Measurements from ENCODE around the gene DCST2.
A peak's percentile ranks its signal among the peaks of the same experiment; 100 is the strongest.

DCST2 gene

DNA sequence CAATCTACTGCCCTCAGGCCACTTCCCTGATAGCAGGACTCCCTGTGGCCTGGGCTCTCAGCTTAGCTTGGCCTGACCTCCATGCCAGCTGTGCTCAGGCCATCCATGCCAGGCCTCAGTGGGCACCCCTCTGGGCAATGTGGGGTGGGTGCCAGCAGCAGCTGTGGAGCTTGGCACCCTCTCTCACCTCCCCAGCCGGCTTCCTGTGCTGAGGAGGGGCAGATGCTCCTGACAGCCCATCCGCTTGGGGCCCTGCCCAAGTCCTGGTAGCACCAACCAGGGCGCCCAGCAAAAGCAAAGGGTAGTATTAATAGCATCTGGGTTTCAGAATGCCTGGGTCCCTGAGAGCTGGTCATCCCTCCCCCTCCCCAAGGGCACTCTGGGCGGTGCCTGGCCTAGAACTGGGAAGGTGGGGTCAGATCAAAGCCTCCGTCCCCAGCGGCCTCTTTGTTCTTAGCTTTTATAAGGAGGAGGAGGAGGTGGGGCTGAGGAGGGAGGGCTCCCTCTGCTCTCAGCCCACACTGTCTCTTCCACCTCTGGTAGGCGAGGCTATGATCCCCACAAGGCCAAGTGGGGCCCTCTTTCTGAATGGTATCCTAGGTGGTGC lies 36.1 kb upstream of the DCST2 start:
- no peak for DNase-seq

DNA sequence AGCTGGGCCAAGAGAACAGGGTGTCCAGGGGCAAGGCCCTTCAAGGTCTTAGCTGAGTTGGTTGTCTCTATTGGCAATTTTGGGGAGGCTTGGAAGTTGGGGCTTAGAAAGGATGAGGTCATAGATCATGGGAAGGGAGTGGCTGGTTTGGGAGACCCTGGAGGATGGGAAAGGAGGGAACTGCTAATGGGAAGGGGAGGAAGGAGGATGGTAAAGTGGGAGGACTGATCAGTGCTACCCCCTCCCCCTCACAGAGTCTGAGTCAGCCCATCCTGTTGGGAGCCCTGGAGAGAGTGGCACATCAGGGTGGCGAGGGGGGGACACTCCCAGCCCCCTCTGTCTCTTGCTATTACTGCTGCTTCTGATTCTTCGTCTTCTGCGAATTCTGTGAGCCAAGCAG lies 35.0 kb upstream of the DCST2 start:
- DNase-seq = no peak

DNA sequence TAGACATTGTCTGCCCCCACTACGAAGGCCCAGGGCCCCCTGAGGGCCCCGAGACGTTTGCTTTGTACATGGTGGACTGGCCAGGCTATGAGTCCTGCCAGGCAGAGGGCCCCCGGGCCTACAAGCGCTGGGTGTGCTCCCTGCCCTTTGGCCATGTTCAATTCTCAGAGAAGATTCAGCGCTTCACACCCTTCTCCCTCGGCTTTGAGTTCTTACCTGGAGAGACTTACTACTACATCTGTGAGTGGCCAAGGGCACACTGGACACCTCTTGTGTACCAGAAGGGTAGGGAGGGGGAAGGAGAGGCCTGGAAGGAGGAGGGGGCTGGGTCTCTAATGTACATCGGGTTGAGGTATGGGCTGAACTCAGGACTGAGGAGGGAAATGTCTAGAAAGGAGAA lies 33.2 kb upstream of the DCST2 start:
- DNase-seq = no peak

- DNase-seq = no peak
These were observed 31.4 kb upstream of the DCST2 start for GRCh38 chr1:155064832-155065429.

DNA sequence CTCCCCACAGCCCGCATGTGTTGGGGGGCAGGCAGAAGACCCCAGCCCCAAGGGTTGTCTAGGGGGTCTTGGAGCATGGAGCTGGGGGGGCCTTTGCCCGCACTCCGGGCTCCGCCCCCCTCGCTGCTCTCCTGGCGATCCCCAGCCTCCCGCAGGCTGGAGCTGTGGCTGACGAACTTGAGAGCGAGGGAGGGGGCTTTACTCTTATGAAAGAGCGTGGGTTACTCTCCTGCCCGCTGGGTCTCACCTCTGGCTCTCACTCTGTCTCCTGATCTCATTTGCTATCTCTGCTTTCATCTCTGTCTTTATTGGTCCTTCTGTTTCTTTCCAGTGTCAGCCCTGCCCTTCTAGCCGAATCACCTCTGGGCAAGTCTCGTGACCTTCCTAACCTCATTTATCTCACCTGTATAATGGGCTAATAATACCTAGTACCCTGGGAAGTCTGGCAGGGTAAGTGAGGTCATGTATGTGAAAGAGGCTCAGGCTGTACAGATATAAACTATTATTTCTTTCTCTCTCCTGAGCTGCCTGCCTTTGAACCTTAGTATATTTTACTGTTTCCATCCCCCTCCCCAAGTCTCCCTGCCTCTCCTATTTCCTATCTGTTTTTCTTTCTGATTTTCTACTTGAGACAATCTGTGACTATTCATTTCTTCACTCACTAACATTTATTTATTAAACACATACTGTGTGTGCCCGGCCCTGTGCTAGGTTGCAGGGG lies 30.7 kb upstream of the DCST2 start:
- DNase-seq = peak; percentile 21

DNA sequence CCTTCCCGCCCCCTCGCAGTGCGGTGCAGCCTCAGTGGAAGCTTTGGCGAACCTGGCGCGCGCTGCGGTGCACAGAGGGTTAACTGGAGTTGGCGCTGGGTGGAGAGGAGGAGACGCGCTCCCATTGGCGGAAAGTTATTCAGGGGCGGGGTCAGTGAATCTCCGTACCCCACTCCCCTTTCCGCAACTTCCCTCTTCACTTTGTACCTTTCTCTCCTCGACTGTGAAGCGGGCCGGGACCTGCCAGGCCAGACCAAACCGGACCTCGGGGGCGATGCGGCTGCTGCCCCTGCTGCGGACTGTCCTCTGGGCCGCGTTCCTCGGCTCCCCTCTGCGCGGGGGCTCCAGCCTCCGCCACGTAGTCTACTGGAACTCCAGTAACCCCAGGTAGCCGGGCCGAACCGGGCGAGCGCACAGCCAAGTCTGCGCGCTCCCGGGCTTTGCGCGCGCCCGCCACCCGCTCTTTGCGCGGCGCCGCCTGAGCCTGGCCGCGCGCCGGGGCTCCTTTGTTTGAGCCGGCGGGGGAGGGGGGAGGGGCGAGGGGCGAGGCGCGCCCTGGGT lies 30.0 kb upstream of the DCST2 start, which contains the start of gene EFNA4:
Gene EFNA4 (plus strand): TSS at position 191 of the 561 bp plus-strand sequence. CDS start 84 bp downstream, at position 275.
- DNase-seq = peak; percentile 81

GRCh38 chr1:155062702-155063411 lies 29.3 kb upstream of the DCST2 start:
- peak; percentile 58 for DNase-seq

GRCh38 chr1:155062151-155062686 lies 28.6 kb upstream of the DCST2 start:
- no peak for DNase-seq

- DNase-seq = peak; percentile 92
These were observed 28.0 kb upstream of the DCST2 start for GRCh38 chr1:155061381-155062150.

DNA sequence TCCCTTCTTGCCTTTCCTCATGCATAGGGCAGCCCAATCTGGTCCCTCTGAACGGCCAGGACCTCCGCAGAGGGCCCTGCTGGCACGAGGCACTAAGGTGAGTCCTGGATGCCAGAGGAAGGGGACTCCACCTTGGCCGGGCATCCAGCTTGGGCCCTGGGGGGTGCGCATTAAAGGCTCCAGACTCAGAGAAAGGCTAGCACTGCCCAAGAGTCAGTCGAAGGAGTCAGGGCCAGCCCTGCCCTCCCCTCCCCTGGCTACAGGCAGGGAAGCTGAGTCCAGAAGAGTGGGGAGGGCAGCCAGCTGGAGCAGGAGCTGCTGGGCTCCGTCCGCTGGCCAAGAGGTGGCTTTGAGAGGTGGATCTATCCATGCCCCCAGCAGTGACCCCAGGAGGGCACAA lies 27.2 kb upstream of the DCST2 start:
- DNase-seq = no peak

DNA sequence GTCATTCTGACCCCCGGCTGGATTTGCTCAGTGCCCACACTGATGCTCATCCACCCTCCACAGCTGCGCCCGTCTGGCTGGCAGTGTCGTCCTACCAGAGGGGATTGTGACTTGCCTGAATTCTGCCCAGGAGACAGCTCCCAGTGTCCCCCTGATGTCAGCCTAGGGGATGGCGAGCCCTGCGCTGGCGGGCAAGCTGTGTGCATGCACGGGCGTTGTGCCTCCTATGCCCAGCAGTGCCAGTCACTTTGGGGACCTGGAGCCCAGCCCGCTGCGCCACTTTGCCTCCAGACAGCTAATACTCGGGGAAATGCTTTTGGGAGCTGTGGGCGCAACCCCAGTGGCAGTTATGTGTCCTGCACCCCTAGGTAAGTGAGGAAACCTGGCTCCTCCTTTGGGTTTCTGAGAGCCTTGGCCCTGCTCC lies 24.2 kb upstream of the DCST2 start:
- DNase-seq = no peak

DNA sequence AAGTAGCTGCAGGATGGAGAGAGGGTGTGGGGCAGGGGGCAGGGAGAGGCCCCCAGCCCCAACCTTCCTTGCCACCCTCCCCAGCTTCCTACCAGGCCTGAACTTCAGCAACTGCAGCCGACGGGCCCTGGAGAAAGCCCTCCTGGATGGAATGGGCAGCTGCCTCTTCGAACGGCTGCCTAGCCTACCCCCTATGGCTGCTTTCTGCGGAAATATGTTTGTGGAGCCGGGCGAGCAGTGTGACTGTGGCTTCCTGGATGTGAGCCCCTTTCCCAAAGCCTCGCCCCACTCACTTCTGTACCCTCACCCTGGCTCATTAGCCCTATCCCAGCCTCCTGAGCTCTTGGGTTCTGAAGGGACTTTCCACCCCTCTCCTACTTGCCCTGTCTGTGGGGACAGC lies 23.5 kb upstream of the DCST2 start:
- no peak for DNase-seq

- no peak for DNase-seq
These were observed 20.0 kb upstream of the DCST2 start for GRCh38 chr1:155053531-155054105.

DNA sequence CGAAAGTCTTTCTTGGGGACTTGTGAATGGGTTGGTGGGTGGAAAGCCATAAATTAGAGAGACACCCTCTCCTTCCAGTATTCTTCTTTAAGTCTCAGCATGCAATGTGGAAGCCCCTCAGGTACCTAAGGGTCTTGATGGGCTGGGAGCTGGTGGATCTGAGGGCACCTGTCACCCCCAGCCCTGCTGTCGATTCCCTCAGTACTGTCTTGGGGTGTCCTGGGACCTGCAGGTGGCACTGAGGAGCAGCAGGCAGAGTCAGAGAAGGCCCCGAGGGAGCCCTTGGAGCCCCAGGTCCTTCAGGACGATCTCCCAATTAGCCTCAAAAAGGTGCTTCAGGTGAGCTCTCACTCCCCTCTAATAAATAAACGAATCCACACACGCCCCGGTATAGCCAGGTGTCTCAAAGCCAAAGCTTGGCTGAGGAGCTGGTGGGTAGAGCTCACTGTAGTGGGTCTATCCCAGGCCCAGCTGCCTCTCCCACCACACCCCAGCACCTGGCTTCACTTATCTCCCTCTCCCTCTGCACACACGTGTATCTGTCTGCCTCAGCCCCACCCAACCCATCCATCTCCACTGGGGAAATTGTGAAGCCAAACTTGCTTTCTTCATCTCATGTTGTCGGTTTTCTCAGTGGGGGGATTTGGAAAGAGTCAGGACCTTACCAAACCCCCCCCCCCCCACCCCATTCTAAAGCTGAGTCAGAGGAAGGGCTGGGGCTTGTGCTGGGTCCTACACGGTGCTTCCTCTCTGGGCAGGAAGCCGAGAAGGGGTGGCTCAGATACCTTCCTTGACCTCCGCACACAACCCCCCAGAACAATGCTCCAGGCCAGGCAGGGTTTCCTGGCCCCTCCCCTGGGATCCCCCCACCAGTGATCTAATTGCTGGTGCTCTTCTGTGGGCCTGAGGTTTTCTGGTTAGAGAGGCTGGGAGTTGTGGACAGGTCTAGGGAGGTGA lies 19.1 kb upstream of the DCST2 start:
- no peak for DNase-seq

- peak; percentile 34 for DNase-seq
These were observed 18.3 kb upstream of the DCST2 start for GRCh38 chr1:155051777-155052398.

DNA sequence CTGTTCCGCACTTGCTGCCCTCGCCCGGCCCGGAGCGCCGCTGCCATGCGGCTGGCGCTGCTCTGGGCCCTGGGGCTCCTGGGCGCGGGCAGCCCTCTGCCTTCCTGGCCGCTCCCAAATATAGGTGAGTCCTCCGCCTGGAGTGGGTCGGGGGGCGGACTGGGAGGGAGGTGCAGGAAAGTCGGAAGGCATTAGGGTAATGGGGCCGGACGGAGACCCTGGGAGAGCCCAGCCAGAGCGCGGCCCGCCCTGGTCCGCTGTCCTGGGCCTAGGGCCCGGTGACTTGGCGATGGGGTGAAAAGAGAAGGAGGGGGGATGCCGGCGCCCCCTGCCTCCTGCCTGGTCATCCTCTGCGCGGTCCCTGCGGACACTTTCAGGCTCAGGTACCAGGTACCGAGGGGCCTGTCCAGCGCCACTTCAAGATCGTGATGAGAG lies 17.8 kb upstream of the DCST2 start:
- DNase-seq = no peak

- DNase-seq = peak; percentile 72
These were observed 17.2 kb upstream of the DCST2 start, which contains the start of gene ADAM15 for GRCh38 chr1:155050560-155051341. Gene ADAM15, plus strand, starts transcription at chr1:155051316. Its CDS starts 71 bp downstream, at chr1:155051387.

DNA sequence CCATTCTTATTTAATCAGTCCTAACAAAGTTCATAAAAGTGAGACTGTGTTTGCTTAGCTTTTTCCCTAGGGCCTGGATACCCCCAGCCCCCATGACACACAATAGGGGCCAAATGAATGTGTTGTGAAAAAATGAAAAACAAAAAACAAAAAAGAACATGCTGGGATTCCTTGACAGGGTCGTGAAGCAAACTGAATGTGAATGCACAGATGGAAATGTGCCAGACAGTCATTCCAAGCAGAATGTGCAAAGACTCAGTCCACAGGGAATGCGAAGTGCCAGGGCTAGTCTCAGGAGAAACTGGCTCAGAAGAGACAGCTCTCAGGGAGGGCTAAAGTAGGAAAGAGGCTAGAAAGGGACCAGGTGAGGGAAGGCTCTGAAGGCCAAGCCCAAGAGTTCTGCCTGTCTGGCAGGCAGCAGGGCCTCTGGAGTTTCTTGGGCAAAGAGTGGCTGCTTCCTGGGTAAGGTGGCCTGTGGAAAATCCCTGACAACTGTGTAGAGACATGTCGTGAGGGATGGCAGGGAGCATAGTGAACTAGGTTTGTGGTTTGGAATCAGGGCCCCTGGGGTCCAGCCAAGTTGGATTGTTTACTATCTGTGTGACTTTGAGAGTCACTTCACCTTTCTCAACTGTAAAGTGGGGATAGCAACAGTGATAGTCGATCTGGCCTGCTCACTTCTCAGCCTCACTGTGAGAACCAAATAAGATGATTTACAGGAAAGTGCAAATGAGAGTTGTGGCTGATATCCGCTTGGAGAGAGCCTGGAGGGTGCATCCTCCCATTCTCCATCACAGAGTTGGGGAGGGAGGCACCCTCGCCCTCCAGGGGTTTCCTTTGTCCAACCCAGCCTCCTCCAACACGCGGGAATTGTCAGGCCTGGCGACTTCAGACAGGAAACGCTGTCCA lies 16.3 kb upstream of the DCST2 start:
- DNase-seq = no peak

Measured in CD4-positive, alpha-beta T cell treated with Interleukin-4 for 4 hours (primary cell).